GM19468 (cell line): Measurements from ENCODE around the gene TNKS1BP1.
"Not testable (repeated sequence)": the region's sequence is repeated elsewhere in the genome, so short reads cannot be mapped to it uniquely, and the experiment has no call there.

Source experiments
- ATAC-seq: cut with Tn5 transposase; IDR thresholded peaks from one replicate; pipeline ENCODE4 v1.9.1; 2021; ENCODE audit warnings: mild to moderate bottlenecking, moderate library complexity, moderate number of reproducible peaks; ENCODE audit not compliant: unreplicated experiment; ENCODE audit errors: extremely low read depth

The TNKS1BP1 gene

DNA sequence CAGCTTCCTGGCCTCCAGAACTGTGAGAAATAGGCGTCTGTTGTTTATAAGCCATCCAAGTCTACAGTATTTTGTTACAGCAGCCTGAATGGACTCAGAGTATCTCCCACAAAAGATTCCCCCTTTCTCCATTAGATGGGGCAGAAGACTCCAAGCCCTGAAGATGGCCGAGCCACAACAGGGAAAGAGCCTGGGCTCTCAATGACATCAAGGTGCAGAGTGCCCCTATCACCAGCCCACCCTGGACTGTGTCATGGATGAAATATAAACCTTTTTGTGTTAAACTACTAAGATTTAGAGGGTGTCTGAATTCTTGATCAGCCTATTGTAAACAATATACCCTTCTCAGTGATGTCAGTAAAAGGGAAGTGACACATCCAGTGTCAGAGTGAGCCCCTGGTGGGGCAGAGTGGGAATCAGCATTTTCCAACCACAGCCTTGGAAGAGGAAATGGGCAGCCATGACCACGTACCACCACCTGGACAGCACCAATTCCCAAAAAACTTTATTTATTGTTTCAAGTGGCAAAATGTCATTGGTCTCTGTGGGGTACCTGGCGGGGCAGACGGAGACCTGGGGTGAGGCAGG lies 25.5 kb downstream of the TNKS1BP1 start:
- ATAC-seq, result no peak

DNA sequence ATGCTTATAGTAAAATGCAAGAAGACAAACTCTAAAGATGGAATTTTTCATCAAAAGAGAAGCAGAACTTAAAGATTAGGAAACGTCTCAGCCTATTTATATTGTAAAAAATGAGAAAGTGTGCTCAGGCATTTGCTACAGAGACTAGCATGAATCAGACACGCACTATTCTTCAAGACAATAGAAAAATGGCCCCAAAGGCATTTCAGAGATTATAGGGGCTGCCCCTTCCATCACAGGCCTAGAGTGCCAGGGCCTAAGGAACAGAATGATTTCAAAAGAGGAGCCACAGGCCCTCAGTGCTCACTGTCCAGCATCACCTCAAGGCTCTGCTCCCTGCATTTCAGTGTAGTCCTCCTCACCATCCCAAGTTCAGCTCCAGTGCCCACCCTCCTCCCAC lies 27.5 kb downstream of the TNKS1BP1 start:
- no peak for ATAC-seq

DNA sequence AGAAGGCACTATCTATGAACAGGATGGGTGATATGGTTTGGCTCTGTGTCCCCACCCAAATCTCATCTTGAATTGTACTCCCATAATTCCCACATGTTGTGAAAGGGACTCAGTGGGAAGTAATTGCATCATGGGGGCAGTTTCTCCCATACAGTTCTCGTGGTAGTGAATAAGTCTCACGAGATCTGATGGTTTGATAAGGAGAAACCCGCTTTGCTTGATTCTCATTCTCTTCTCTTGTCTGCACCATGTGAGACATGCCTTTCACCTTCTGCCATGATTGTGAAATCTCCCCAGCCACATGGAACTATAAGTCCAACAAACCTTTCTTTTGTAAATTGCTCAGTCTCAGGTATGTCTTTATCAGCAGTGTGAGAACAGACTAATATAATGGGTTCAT lies 28.5 kb downstream of the TNKS1BP1 start:
- not testable (repeated sequence) for ATAC-seq

DNA sequence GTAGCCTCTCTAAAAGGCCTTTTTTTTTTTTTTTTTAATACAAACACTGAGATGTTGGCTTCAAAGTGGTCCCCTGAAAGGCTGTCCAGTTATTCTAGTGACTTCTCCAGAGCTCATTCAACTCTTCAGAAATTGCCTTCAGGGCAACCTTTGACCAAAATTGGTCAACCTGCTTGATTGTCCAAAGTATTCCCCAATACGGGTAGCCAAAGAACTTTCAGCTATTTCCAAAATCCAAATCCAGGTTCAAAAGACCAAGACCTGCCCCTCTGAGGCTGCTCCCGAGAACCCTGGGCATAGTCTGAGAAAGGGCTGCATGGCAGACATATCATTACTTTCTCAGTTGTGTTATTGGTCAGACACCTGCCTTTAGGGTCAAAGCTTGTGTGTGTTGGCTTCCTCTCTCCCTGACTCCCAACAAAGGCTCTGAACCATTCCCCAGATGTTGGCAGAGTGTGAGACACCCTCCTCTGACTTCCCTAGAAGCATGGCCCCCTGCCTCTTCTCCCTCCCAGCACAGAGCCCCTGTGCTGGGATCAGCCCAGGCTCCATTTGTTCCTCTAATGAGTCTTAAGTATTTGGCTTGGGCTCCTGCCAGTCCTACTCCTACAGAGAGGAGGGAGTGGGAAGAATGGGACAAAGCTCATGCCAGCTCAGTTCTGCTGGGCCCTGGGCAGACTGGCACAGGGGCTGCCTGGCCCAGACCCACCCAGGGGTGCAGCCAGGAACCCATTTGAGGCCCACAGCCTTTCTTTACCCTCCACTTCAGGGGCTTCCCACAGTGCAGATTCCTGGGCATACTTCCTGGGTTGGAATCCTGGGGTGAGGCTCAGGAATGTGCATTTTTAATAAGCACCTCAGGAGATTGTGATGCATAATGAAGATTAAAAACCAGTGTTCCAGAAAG lies 30.3 kb downstream of the TNKS1BP1 start:
- ATAC-seq, result no peak

DNA sequence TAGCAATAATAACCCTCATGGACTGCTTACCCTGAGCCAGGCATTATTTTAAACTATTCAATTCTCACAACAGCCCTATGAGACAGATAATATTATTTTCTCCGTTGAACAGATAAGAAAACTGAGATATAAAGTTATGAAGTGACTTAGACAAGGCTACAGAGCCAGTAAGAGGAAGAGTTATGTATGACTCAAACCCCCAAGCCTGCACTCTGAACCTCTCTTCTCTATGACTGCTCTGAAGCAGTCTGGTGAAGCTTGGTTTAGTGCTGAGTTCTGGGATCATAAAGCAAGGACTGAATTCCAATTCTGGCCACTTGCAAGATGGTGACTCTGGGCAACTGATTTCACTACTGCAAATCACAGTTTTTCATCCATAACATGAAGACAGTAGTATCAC lies 34.5 kb downstream of the TNKS1BP1 start:
- no peak for ATAC-seq

DNA sequence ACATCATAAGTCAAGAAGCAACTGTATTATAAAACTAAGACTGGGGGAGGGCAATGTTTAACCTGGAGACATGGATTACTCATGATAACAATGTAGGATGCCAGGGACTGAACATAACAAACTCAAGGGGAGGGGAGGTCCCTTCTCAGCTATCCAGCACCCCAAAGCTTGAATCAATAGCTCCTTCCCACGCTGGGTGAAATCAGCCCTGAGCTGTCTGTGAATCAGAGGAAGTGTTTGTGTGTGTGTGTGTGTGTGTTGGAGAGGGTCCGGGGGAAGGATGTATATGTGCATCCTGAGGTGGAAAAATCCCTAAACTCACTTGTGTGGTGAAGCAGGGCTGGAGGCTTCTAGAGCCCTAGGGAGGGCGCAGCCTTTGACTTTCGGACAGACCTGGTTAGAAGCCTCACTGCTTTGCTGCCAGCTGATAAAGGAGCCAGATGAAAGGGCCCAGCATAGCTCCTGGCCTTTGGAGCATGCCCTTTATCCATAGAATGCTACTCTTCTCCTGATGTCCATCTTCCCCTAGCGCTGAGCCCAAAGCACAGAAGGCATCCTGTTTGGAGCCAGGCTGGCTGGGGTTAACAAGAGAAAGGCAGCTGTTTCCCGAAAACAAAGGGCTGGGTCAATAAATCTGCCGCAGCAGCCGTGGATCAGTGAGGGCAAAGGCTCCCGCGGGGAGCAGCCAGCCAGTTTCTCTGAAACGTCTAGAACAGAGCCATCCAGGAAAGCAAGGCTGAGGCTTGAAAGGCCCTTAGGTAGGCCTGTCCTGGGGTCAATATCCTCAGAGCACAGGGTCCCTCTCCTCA lies 35.8 kb downstream of the TNKS1BP1 start:
- no peak for ATAC-seq

DNA sequence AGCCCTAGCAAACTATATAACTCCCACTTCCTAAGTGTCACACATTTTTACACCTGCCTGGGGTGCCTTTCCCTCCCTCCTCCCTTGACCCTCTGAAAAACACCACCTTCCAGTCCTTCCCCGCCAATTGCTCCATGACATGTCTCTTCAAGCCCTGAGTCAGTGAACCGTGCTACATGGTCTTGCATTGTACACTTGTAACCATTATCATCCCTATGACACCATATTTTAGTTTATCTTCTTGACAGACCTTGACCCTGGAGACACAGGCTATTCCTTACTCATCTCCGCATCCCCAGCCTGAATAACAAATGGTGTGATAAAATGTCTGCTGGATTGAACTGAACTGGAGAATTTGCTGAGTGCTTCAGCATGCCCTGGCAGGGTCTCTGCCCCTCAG lies 36.9 kb downstream of the TNKS1BP1 start:
- no peak for ATAC-seq

DNA sequence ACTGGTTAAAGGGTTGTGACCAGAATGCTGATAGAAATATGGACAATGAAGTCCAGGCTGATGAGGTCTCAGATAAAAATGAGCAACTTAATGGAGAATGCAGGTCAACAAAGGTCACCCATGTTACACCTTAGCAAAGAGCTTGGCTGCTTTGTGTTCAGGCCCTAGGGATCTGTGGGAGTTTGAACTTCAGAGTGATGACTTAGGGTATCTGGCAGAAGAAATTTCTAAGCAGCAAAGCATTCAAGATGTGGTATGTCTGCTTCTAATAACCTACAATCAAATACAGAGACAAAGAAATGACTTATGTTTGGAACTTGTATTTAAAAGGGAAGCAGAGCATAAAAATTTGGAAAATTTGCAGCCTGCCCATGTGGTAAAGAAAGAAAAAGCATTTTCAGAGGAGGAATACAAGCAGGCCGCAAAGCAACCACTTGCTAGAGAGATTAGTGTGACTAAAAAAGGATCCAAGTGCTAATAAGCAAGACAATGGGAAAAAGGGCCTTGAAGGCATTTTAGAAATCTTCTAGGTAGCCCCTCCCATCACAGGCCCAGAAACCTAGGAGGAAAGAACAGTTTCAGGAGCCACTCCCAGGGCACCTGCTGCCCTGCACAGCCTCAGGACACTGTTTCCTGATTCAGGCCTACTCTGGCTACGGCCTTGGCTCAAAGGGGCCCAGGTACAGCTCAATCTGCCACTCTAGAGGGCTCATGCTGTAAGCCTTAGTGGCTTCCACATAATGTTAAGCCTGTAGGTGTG lies 41.3 kb downstream of the TNKS1BP1 start:
- ATAC-seq, result no peak

DNA sequence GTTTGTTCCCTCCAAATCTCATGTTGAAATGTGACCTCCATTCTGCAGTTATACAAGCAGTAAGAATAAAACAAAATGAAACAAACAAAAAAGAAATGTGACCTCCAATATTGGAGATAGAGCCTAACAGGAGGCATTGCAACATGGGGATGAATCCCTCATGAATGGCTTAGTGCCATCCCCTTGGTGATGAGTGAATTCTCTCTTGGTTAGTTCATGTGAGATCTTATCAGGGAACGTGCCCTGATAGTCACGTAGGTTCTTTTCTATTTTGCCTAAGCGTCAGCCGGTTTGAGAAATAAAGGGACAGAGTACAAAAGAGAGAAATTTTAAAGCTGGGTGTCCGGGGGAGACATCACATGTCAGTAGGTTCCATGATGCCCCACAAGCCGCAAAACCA lies 43.2 kb downstream of the TNKS1BP1 start:
- ATAC-seq, result not testable (repeated sequence)

DNA sequence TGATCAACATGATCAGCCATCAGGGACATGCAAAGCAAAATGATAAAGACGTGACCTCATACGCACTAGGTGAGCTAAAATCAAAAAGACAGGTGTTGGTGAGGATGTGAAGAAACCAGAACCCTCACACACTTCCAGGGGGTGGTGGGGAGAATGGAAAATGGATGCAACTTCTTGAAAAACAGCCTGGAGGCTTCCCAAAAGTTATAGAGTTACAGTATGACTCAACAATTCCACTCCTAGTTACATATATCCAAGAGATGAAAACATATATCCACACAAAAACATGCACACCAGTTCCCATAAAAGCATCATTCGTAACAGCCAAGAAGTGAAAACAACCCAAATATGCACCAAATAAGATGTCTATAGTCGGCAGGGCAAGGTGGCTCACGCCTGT lies 45.6 kb downstream of the TNKS1BP1 start:
- ATAC-seq, result no peak

DNA sequence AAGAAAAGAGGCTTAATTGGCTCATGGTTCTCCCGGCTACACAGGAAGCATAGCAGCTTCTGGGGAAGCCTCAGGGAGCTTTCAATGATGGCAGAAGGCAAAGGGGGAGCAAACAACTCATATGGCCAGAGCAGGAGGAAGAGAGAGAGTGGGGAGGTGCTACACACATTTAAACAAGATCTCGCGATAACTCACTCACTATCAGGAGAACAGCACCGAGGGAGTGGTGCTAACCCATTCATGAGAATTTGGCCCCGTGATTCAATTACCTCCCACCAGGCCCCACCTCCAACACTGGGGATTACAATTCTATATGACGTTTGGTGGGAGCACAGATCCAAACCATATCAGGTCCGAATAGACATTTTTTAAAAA lies 46.0 kb downstream of the TNKS1BP1 start:
- ATAC-seq, result no peak

DNA sequence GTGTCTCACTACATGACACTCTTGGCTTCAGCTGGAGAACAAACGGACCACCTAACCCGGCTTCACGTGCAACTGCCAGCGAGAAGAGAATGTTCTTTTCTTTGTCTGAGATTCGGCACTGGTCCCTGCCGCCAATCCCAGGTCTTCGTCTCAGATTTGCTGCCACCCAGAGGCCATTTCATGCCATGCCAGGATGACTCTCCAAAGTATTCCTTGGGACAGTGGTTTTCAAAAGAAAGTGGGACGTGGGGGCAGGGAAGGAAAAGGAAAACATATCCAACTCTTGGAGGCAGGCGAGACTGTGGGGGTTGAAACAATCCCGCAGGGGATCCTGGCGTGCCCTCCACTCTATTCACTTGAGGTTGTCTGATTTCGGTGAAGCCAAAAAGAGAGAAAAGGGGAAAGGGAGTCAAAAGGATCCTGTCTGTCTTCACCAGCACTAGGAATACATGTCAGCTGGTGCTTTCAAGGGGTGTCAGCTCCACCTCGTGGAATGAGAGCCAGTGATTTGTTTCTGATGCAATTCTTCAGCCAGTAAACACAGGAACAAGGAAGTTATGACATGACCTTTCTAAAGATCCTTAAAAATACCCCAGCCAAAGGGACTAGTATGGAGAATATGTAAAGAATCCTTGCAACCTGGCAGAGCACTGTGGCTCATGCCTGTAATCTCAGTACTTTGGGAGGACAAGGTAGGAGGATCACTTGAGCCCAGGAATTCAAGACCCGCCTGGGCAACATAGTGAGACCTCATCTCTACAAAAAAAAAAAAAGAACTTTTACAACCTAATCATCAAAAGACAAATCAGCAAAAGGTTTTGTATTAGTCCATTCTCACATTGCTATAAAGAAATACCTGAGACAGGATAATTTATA lies 46.7 kb downstream of the TNKS1BP1 start:
- no peak for ATAC-seq

DNA sequence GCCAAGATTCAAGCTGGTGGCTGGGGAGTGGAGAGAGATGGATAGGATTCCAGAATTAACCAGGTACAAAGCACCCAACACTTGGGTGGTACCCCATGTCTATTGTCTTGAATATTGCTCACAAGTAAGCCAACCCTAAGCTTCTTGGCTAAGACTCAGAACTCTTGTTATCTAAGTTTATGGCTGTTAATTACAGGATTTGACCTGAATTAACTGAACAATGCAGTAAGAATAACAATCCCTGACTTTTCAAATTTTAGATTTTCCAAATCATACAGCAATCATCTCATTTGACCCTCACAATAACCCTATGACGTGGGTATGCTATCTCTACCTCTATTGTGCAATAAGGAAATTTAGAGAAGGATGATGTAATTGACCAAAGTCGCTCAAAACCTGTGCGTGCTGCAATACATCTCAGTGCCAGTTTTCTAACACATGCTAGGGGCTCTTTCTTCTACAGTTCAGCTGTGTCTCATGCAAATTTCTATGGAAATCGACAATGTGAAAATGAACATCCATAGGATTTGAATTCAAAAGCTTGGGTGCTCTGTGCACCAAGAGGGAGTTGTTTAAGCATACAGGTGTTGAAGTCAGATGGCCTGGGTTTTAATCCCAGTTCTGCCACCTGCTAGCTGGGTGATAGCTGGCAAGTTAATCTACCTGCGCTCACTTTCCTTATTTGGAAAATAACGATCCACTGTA lies 47.6 kb downstream of the TNKS1BP1 start:
- no peak for ATAC-seq

DNA sequence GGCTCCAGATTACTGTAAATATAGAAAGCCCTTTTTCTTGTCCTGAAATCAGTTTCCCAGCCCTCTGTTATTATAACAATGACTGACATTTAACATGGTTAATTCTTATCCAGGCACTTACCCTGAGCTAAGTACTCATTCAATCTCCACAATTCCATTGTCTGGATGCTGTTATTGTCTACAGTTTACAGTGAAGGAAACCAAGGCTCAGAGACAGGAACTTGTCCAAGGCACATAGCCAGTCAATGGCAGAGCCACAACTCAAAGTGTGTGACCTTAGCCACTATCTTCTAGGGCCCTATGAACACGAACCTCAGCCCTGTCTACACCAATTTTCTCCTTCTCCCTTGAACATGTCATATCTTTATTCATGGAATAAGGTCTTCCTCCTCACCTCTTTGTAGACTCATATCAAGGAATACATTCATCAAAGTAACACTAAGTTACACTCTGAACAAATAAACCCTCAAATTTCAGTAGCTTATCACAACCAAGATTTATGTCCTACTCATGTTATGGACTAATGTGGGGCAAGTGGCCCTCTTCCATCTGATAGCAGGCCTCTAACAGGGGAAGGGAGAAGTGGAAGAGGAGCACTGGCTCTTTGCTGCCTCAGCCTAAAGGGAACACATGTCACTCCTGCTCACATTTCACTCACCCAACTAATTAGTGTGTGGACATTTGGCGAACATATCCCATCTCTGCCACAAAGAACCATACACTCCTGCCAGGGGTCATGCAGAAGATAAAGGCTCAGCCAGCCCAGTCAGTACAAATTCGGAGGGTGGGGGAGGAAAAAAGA lies 48.4 kb downstream of the TNKS1BP1 start:
- ATAC-seq, result no peak

DNA sequence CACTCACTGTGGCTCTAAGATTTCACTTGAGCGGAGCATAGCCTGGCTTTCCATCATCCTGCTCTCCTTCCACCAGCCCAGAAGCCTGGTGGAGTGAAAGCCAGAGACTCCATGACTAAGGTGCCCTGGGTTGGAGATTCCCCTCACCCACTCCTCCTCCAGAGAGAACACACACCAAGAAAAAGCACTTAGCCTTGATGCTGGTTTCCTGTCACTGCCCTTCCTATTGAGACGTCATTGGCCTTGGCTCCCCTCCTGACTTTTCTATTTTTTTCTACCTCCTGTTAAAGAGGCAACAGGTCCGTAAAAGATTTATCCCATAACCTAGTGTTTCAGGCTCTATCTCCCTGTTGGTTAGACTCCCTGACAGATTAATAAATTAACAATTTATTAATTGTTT lies 49.2 kb downstream of the TNKS1BP1 start:
- no peak for ATAC-seq

DNA sequence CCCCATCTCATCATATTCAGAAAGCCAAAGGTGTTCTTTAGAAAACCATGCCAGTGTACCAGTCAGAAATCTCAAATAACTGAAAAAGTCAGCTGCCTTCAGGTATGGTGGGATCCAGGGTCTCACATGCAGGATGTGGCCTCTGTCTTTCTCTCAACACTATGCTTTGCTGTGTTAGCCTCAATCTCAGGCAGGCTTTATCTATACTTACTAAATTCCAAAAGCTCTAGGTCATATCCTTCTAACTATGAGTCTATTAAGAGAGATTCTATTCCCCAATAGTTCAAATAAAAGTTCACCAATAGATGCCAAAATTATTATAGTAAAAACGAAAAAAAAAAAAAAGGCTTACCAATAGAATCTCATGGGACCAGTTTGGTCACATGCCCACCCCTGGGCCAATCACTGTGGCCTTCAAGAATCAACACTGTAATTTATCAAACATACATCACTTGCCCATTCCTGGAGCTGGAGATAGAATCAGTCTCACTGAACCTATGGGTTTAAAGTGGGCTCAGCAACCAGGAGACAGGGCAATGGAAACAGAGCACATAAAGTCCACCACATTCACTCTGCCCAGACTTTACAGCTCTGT lies 49.8 kb downstream of the TNKS1BP1 start:
- ATAC-seq, result no peak

DNA sequence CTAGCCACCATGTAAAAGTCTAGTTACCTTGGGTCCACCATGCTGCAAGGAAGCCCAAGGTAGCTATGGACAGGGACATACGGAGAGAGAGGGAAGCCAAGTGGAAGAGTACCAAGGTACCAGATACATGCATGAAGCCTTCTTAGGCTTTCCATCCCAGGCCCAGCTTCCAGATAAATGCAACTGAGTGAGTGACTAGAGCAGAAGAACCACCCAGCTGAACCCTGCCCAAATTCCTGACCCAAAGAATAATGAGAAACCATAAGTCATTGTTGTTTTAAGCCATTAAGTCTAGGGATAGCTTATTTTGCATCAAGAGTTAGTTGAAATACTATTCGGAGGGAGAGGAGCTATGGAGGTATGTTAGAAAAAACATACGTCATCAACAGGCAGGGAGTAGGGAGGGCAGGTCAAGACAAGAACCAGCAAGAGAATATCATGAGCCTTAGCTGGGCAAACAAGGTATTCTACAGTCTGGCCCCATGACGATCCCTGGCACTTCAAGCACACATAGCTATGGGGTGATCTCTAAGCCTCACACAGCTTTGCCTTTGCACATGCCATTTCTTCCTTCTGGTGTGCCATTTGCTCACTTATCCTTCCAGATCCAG lies 51.2 kb downstream of the TNKS1BP1 start:
- ATAC-seq, result no peak
